IMR-90 (cell line): ENCODE results near the gene TDRKH. TPM values are rescaled to one million over a fixed set of nuclear protein-coding genes. Genes with fewer than 3 reads are reported as not detected.

Source experiments
- ATAC-seq: fragments of 200-7000 bp; cut with Tn5 transposase; 2 replicates; pipeline ENCODE4 v1.9.1; 2020; ENCODE audit warnings: low read depth, mild to moderate bottlenecking, moderate library complexity
- BruUV-seq: library from RNA; stranded (reverse); fragments of 400-500 nt; replicated peaks from 2 replicates; lab custom pipeline; 2021; lab: Mats Ljungman, UMichigan
- CTCF ChIA-PET: fragments of 300-600 bp; formaldehyde crosslinking; extraction: SDS; loops from one replicate; lab custom pipeline; 2021; ENCODE audit warnings: antibody characterized with exemption; lab: Yijun Ruan, JAX
- POLR2A ChIA-PET: fragments of 300-600 bp; sonication (Branson Sonifier 250); formaldehyde crosslinking; loops from one replicate; lab custom pipeline; 2022; ENCODE audit warnings: antibody characterized with exemption; ENCODE audit not compliant: unreplicated experiment; lab: Charles Lee
- DNase-seq: peaks from one replicate; pipeline ENCODE4 v3.0.0; 2013
- H2AFZ ChIP-seq: replicated peaks from 2 replicates; pipeline ENCODE3; 2013; ENCODE audit warnings: low read length, mild to moderate bottlenecking; ENCODE audit not compliant: poor library complexity
- H2AK5ac ChIP-seq: 2 replicates; pipeline ENCODE4 v1.6.1; 2013; ENCODE audit warnings: low read depth, low read length, inconsistent platforms
- H2AK9ac ChIP-seq: replicated peaks from 2 replicates; pipeline ENCODE3; 2013; ENCODE audit warnings: mild to moderate bottlenecking, low read depth, low read length, moderate library complexity; ENCODE audit not compliant: poor library complexity
- H2BK120ac ChIP-seq: 2 replicates; pipeline ENCODE4 v1.6.1; 2013; ENCODE audit warnings: low read depth, low read length, inconsistent platforms
- H2BK15ac ChIP-seq: 3 replicates; pipeline ENCODE4 v1.6.1; 2013; ENCODE audit warnings: low read depth, low read length, inconsistent platforms
- H2BK20ac ChIP-seq: 2 replicates; pipeline ENCODE4 v1.6.1; 2013; ENCODE audit warnings: low read depth, mild to moderate bottlenecking, inconsistent platforms, low read length, moderate library complexity
- H2BK5ac ChIP-seq: 2 replicates; pipeline ENCODE4 v1.6.1; 2013; ENCODE audit warnings: mild to moderate bottlenecking, low read depth, low read length, inconsistent platforms; ENCODE audit not compliant: poor library complexity, severe bottlenecking
- H3K14ac ChIP-seq: replicated peaks from 2 replicates; pipeline ENCODE4 v1.6.1; 2013; ENCODE audit warnings: low read depth, low read length, inconsistent platforms
- H3K18ac ChIP-seq: 2 replicates; pipeline ENCODE4 v1.6.1; 2013; ENCODE audit warnings: low read depth, low read length, control low read depth
- H3K23ac ChIP-seq: 2 replicates; pipeline ENCODE4 v1.6.1; 2013; ENCODE audit warnings: low read depth, low read length, inconsistent platforms
- H3K27ac ChIP-seq: 2 replicates; pipeline ENCODE4 v1.5.1; 2013; ENCODE audit warnings: mild to moderate bottlenecking, control low read depth, low read length; ENCODE audit not compliant: insufficient read depth
- H3K27me3 ChIP-seq: 2 replicates; pipeline ENCODE4 v1.6.1; 2013; ENCODE audit warnings: low read length; ENCODE audit not compliant: control insufficient read depth, insufficient read depth
- H3K36me3 ChIP-seq: 2 replicates; pipeline ENCODE4 v1.6.1; 2013; ENCODE audit warnings: low read length, mixed read lengths; ENCODE audit not compliant: control insufficient read depth, insufficient read depth
- H3K4ac ChIP-seq: 2 replicates; pipeline ENCODE4 v1.6.1; 2013; ENCODE audit warnings: low read depth, low read length, inconsistent platforms
- H3K4me1 ChIP-seq: 2 replicates; pipeline ENCODE4 v1.6.1; 2013; ENCODE audit warnings: low read length, mixed read lengths; ENCODE audit not compliant: control insufficient read depth, insufficient read depth
- H3K4me2 ChIP-seq: 2 replicates; pipeline ENCODE4 v1.6.1; 2013; ENCODE audit warnings: low read depth, mild to moderate bottlenecking, control low read depth, low read length, moderate library complexity
- H3K4me3 ChIP-seq: 2 replicates; pipeline ENCODE4 v1.5.1; 2013; ENCODE audit warnings: low read depth, mild to moderate bottlenecking, control low read depth, low read length, moderate library complexity; ENCODE audit not compliant: insufficient read depth
- H3K56ac ChIP-seq: 2 replicates; pipeline ENCODE4 v1.6.1; 2013; ENCODE audit warnings: low read length, inconsistent platforms; ENCODE audit not compliant: insufficient read depth; ENCODE audit errors: extremely low read depth
- H3K79me1 ChIP-seq, 2 experiments: 2 replicates each; pipeline ENCODE4 v1.6.1; 2013; ENCODE audit warnings: low read length in 2 of 2, inconsistent platforms in 1 of 2, low read depth in 1 of 2
- H3K9ac ChIP-seq: 2 replicates; pipeline ENCODE4 v1.6.1; 2013; ENCODE audit warnings: low read depth, low read length, control low read depth
- H3K9me1 ChIP-seq: 2 replicates; pipeline ENCODE4 v1.6.1; 2013; ENCODE audit warnings: low read length, inconsistent platforms; ENCODE audit not compliant: insufficient read depth
- H3K9me3 ChIP-seq: 2 replicates; pipeline ENCODE4 v1.6.1; 2013; ENCODE audit warnings: low read length; ENCODE audit not compliant: control insufficient read depth, insufficient read depth
- H4K20me1 ChIP-seq: 2 replicates; pipeline ENCODE4 v1.6.1; 2013; ENCODE audit warnings: low read length, inconsistent platforms; ENCODE audit not compliant: insufficient read depth
- H4K5ac ChIP-seq: 2 replicates; pipeline ENCODE4 v1.6.1; 2013; ENCODE audit warnings: mild to moderate bottlenecking, low read depth, low read length, control low read depth
- H4K8ac ChIP-seq, 2 experiments: 2 replicates each; pipeline ENCODE4 v1.6.1; 2013; ENCODE audit warnings: low read depth in 2 of 2, low read length in 2 of 2, control low read depth in 1 of 2, inconsistent platforms in 1 of 2
- H4K91ac ChIP-seq: 2 replicates; pipeline ENCODE4 v1.6.1; 2013; ENCODE audit warnings: low read depth, low read length, inconsistent platforms; ENCODE audit not compliant: insufficient read depth
- FOS ChIP-seq: fragments of 150-350 bp; IDR thresholded peaks from 2 replicates; pipeline ENCODE4 v1.6.1; 2016; ENCODE audit warnings: low read depth, low read length
- MAFK ChIP-seq: IDR thresholded peaks from 2 replicates; pipeline ENCODE4 v1.6.1; 2012; ENCODE audit warnings: low read depth, low read length, improper control_type of control experiment
- RFX5 ChIP-seq: IDR thresholded peaks from 2 replicates; pipeline ENCODE4 v1.8.0; 2012; ENCODE audit warnings: low read depth, mild to moderate bottlenecking, low read length, moderate library complexity
- WGBS, 2 experiments: methylation state at CpG; one replicate each; pipeline versions ENCODE4 v1.1.5 to v1.1.7; 2013; ENCODE audit warnings: missing lambda C conversion rate in 2 of 2; ENCODE audit not compliant: insufficient read length in 1 of 2; ENCODE audit errors: extremely low coverage in 2 of 2; 5-methylcytosine and 5-hydroxymethylcytosine counted together
- dilution Hi-C: fragments of 300-500 bp; cut with HindIII; formaldehyde crosslinking; loops from one replicate; pipeline ENCODE4 v1.14.3; 2018; ENCODE audit warnings: low sequenced_read_pairs; ENCODE audit not compliant: unreplicated experiment
- in situ Hi-C: fragments of 300-500 bp; cut with MboI; formaldehyde crosslinking; loops from 3 replicates; pipeline ENCODE4 v1.14.3; 2019; ENCODE audit warnings: low sequenced_read_pairs, inconsistent platforms, mixed read lengths
- intact Hi-C: fragments of 100-400 bp; cut with micrococcal nuclease; formaldehyde crosslinking; loops from 2 replicates; pipeline ENCODE4 v1.10.0; 2022
- polyA plus RNA-seq, 3 experiments: library from polyadenylated mRNA; depleted of rRNA; stranded (reverse); fragments of >200 nt; gene quantifications; 2 replicates each; pipeline ENCODE4 v1.2.3, GENCODE V29; 2012; ENCODE audit warnings: low replicate concordance in 1 of 3
- total RNA-seq: library from RNA; depleted of rRNA; stranded (reverse); fragments of >200 nt; gene quantifications from 2 replicates; pipeline ENCODE4 v1.2.3, GENCODE V29; 2012
- TF ChIP-seq, protein P1 (sequence below): fragments of 150-350 bp; IDR thresholded peaks from 2 replicates; pipeline ENCODE4 v1.6.1; 2017; ENCODE audit warnings: mild to moderate bottlenecking, antibody characterized with exemption, low read length, low read depth

Gene TDRKH
- total and polyA plus RNA-seq, 2 of the 4 experiments (the other 2 are of a cell fraction) = 1.2 to 2.2 TPM

DNA sequence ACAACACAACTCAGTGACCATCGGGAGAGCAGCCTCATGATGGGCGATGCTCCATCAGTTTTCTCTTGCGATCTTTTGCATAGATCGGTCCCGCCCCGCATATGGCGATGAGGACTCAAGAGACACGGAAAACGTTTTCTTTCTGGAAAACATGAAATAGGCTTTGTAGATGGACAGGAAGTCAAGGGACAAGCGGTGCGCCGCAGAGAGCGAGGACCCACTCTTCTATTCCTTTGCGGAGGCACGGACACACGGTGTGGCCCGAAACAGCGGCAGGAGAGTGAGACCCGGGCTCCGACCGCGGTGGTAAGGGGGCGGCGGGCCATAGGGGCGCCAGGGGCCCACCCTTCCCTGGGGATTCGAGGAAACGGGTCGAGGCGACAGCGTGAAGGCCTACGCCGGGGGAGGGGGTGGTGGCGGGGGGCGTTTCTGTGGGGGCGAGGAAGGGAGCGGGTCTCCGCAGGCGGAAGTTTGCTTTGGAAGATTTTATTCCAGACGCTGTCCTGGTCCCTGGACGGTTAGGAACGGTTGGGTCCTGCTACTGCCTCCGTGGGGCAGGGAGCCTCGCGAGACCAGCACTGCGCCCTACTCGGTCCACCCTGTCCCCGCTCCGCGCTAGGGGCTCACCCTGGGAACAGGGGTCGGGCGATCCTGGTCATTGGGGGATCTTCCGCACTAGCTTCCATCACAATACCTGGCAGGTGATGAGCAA is 796 bp upstream of the TDRKH start (continued):
- TF ChIP-seq, protein P1, sequence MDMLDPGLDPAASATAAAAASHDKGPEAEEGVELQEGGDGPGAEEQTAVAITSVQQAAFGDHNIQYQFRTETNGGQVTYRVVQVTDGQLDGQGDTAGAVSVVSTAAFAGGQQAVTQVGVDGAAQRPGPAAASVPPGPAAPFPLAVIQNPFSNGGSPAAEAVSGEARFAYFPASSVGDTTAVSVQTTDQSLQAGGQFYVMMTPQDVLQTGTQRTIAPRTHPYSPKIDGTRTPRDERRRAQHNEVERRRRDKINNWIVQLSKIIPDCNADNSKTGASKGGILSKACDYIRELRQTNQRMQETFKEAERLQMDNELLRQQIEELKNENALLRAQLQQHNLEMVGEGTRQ = no peak

DNA sequence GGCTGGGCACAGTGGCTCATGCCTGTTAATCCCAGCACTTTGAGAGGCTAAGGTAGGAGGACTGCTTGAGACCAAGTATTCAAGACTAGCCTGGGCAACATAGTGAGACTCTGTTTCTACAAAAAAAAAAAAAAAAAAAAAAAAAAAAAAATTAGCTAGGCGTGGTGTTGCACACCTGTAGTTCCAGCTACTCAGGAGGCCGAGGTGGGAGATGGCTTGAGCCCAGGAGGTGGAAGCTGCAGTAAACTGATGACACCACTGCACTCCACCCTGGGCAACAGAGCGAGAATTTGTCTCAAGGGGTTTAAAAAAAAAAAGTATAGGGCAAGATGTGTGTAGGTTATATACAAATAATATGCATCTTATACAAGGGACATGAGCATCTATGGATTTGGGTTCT is 2.6 kb downstream of the TDRKH start:
- H3K36me3 ChIP-seq = no peaks in the 10 kb centered on the region
- no peak overlapping the region for H3K18ac ChIP-seq
- no peaks in the 10 kb centered on the region for H3K9me3 ChIP-seq
- H2BK5ac ChIP-seq = no peak overlapping the region
- no TSS peak for BruUV-seq
- ATAC-seq (no peak), DNase-seq (no peak)
- H4K91ac ChIP-seq = no peak overlapping the region
- no peak overlapping the region for H3K4me2 ChIP-seq
- no peak overlapping the region for H3K14ac ChIP-seq
- H3K27ac ChIP-seq = no peak overlapping the region
- TF ChIP-seq RFX5 = no peak
- TF ChIP-seq FOS = no peak
- no peak for TF ChIP-seq MAFK
- H2AFZ ChIP-seq = no peak overlapping the region
- no peak overlapping the region for H3K23ac ChIP-seq
- no peak overlapping the region for H4K5ac ChIP-seq
- in situ Hi-C loops (no loop called here), dilution Hi-C loops (loop anchor here (25.0 kb wide), 1 partner anchor 100 kb away; no protein-coding TSS in a partner anchor), intact Hi-C loops (no loop called here)
- no peak overlapping the region for H2AK5ac ChIP-seq
- peaks cover 21% of the 10 kb centered on the region for H3K27me3 ChIP-seq
- no CpG with 5 or more reads among the region's 3 CpGs for WGBS, 2 experiments
- H3K9me1 ChIP-seq = no peaks in the 10 kb centered on the region
- no peaks in the 10 kb centered on the region for H4K20me1 ChIP-seq
- ChIA-PET CTCF (no interaction called here), POLR2A (no interaction called here)
- H2AK9ac ChIP-seq = no peak overlapping the region
- H3K56ac ChIP-seq = no peak overlapping the region
- no peak overlapping the region for H3K4me3 ChIP-seq
- H2BK20ac ChIP-seq = no peak overlapping the region
- H3K9ac ChIP-seq = no peak overlapping the region
- no peak overlapping the region for H2BK120ac ChIP-seq
- H4K8ac ChIP-seq = no peak overlapping the region
- H3K4me1 ChIP-seq = peaks cover 2% of the 10 kb centered on the region
- H2BK15ac ChIP-seq = no peak overlapping the region
- H3K4ac ChIP-seq = no peak overlapping the region
- no peaks in the 10 kb centered on the region for H3K79me1 ChIP-seq
